HG03378 (cell line): ENCODE data around the gene RASA1.
A peak's percentile ranks its signal among the peaks of the same experiment; 100 is the strongest.
"Not testable (repeated sequence)": the region's sequence is repeated elsewhere in the genome, so short reads cannot be mapped to it uniquely, and the experiment has no call there.

Experiments
- ATAC-seq: cut with Tn5 transposase; IDR thresholded peaks from one replicate; pipeline ENCODE4 v1.9.1; 2021; ENCODE audit warnings: mild to moderate bottlenecking, moderate library complexity; ENCODE audit not compliant: unreplicated experiment

The RASA1 gene

GRCh38 chr5:87278590-87279100 lies 11.0 kb downstream of the RASA1 start:
- no peak for ATAC-seq

- no peak for ATAC-seq
These were observed 14.6 kb downstream of the RASA1 start for GRCh38 chr5:87282269-87282668.

- not testable (repeated sequence) for ATAC-seq
These were observed 19.6 kb downstream of the RASA1 start for GRCh38 chr5:87287266-87287665.

GRCh38 chr5:87298692-87299362 lies 31.1 kb downstream of the RASA1 start:
- ATAC-seq, result no peak

GRCh38 chr5:87300176-87300575 lies 32.5 kb downstream of the RASA1 start:
- no peak for ATAC-seq

GRCh38 chr5:87300744-87301143 lies 33.1 kb downstream of the RASA1 start:
- ATAC-seq, result peak; percentile 61

- ATAC-seq, result no peak
These were observed 34.4 kb downstream of the RASA1 start for GRCh38 chr5:87302061-87302460.

- no peak for ATAC-seq
These were observed 35.6 kb downstream of the RASA1 start for GRCh38 chr5:87303324-87303723.

- ATAC-seq, result not testable (repeated sequence)
These were observed 38.4 kb downstream of the RASA1 start for GRCh38 chr5:87306090-87306489.

- peak; percentile 84 for ATAC-seq
These were observed 40.2 kb downstream of the RASA1 start for GRCh38 chr5:87307796-87308423.

GRCh38 chr5:87311405-87312279 lies 44.0 kb downstream of the RASA1 start:
- no peak for ATAC-seq

GRCh38 chr5:87313216-87313615 lies 45.5 kb downstream of the RASA1 start:
- ATAC-seq, result no peak

- ATAC-seq, result no peak
These were observed 51.8 kb downstream of the RASA1 start for GRCh38 chr5:87319469-87319868.

- no peak for ATAC-seq
These were observed 53.9 kb downstream of the RASA1 start for GRCh38 chr5:87321605-87322004.

GRCh38 chr5:87322381-87322780 lies 54.7 kb downstream of the RASA1 start:
- no peak for ATAC-seq

- ATAC-seq, result no peak
These were observed 60.3 kb downstream of the RASA1 start for GRCh38 chr5:87327998-87328397.

- no peak for ATAC-seq
These were observed 61.4 kb downstream of the RASA1 start for GRCh38 chr5:87329114-87329513.

GRCh38 chr5:87339986-87340385 lies 72.3 kb downstream of the RASA1 start:
- no peak for ATAC-seq

- ATAC-seq, result peak; percentile 100
These were observed 73.0 kb downstream of the RASA1 start for GRCh38 chr5:87340716-87341115.

- peak; percentile 60 for ATAC-seq
These were observed 79.6 kb downstream of the RASA1 start for GRCh38 chr5:87347272-87347671.

GRCh38 chr5:87347841-87348240 lies 80.2 kb downstream of the RASA1 start:
- ATAC-seq, result no peak
